ENCODE results near the gene PLCG2.
"Not testable (repeated sequence)": the region's sequence is repeated elsewhere in the genome, so short reads cannot be mapped to it uniquely, and the experiment has no call there.

DNA sequence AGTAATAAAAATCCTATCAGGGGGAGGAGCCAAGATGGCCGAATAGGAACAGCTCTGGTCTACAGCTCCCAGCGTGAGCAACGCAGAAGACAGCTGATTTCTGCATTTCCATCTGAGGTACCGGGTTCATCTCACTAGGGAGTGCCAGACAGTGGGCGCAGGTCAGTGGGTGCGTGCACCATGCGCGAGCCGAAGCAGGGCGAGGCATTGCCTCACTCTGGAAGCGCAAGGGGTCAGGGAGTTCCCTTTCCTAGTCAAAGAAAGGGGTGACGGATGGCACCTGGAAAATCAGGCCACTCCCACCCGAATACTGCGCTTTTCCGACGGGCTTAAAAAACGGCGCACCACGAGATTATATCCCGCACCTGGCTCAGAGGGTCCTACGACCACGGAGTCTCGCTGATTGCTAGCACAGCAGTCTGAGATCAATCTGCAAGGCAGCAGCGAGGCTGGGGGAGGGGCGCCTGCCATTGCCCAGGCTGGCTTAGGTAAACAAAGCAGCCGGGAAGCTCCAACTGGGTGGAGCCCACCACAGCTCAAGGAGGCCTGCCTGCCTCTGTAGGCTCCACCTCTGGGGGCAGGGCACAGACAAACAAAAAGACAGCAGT is 198.3 kb downstream of the PLCG2 start:
- TF ChIP-seq, protein P1, sequence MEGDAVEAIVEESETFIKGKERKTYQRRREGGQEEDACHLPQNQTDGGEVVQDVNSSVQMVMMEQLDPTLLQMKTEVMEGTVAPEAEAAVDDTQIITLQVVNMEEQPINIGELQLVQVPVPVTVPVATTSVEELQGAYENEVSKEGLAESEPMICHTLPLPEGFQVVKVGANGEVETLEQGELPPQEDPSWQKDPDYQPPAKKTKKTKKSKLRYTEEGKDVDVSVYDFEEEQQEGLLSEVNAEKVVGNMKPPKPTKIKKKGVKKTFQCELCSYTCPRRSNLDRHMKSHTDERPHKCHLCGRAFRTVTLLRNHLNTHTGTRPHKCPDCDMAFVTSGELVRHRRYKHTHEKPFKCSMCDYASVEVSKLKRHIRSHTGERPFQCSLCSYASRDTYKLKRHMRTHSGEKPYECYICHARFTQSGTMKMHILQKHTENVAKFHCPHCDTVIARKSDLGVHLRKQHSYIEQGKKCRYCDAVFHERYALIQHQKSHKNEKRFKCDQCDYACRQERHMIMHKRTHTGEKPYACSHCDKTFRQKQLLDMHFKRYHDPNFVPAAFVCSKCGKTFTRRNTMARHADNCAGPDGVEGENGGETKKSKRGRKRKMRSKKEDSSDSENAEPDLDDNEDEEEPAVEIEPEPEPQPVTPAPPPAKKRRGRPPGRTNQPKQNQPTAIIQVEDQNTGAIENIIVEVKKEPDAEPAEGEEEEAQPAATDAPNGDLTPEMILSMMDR (IDR thresholded peaks at IDR 0.05) = not testable (repeated sequence)
- not testable (repeated sequence) for TF ChIP-seq POLR2A (IDR thresholded peaks at IDR 0.05)
